AG04450 (cell line): ENCODE measurements around the gene XPA. TPM values are rescaled to one million over a fixed set of nuclear protein-coding genes. Genes with fewer than 3 reads are reported as not detected.

Experiments used
- CTCF ChIA-PET: fragments of 300-600, 350-600 bp; formaldehyde crosslinking; extraction: SDS; loops from one replicate; lab custom pipeline; 2022; ENCODE audit warnings: antibody characterized with exemption, inconsistent platforms; lab: Charles Lee
- POLR2A ChIA-PET: fragments of 350-600 bp; formaldehyde crosslinking; extraction: SDS; loops from one replicate; lab custom pipeline; 2021; ENCODE audit warnings: antibody characterized with exemption, inconsistent platforms; lab: Yijun Ruan, JAX
- DNase-seq: peaks from one replicate; pipeline ENCODE4 v3.0.0-alpha.2; 2011; ENCODE audit warnings: low read depth, low spot score
- H3K27ac ChIP-seq: one replicate; pipeline ENCODE4 v1.5.1; 2012; ENCODE audit warnings: low read depth, low read length, control low read depth
- H3K27me3 ChIP-seq: one replicate; pipeline ENCODE4 v1.6.0; 2012; ENCODE audit warnings: low read length; ENCODE audit not compliant: control insufficient read depth, insufficient read depth
- H3K4me3 ChIP-seq: 2 replicates; pipeline ENCODE4 v1.5.1; 2011; ENCODE audit warnings: mild to moderate bottlenecking, low read depth, low read length, control low read depth
- H3K9me3 ChIP-seq: 2 replicates; pipeline ENCODE4 v1.5.1; 2012; ENCODE audit warnings: low read length; ENCODE audit not compliant: control insufficient read depth, insufficient read depth
- polyA plus RNA-seq: library from polyadenylated mRNA; depleted of rRNA; stranded (reverse); fragments of >200 nt; gene quantifications from 2 replicates; pipeline ENCODE4 v1.2.3, GENCODE V29; 2011
- TF ChIP-seq, protein P1 (sequence below): IDR thresholded peaks from 2 replicates; pipeline ENCODE4 v1.5.1; 2011; ENCODE audit warnings: low read depth, low read length, control low read depth, inconsistent platforms

Gene XPA
- polyA plus RNA-seq, 1 experiment: 4.7 TPM

DNA sequence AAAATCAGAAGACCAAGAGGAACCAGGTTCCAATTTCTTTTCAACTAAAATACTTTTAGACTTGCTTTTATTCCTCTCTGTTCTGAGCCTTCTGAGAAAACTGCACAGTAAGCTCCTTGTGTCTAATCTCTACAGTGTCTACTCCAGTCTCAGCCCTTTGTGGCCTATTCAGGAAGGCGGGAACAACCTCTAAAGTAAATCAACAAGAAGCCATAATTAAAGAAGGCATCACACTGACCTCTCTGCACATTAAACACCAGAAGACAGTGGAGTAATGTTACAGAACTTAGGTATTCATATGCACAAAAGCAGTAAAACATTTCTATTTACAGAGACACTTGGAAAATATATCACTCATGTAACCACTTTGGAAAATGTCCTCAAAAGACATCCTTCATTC is 14.9 kb downstream of the XPA start:
- POLR2A ChIA-PET: no interaction called here
- CTCF ChIA-PET: interaction anchor here (1.4 kb wide), 1 partner anchor 218 kb away, joined by 3 read pairs; no protein-coding TSS in a partner anchor

DNA sequence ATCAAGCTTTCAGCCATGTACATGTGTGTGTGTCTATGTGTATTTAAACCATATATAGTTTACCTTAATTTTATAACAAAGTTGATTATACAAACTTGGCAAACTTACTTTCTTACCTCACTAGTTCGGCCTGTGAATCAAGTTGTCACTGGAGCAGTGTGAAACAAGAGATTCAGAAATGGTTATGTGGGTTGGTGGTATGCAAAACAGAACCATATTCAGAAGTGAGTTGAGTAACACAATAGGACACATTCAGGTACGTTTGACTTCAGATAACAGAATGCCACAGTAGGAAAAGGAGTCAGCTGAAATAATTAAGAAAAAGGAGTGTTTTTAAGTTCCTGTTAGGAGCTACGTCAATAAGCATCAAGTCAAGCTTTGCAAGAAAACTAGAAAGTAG is 21.5 kb downstream of the XPA start:
- H3K9me3 ChIP-seq: no peaks in the 10 kb centered on the region
- no peak overlapping the region for H3K27ac ChIP-seq
- no peak for DNase-seq
- H3K27me3 ChIP-seq: no peaks in the 10 kb centered on the region
- TF ChIP-seq, protein P1, sequence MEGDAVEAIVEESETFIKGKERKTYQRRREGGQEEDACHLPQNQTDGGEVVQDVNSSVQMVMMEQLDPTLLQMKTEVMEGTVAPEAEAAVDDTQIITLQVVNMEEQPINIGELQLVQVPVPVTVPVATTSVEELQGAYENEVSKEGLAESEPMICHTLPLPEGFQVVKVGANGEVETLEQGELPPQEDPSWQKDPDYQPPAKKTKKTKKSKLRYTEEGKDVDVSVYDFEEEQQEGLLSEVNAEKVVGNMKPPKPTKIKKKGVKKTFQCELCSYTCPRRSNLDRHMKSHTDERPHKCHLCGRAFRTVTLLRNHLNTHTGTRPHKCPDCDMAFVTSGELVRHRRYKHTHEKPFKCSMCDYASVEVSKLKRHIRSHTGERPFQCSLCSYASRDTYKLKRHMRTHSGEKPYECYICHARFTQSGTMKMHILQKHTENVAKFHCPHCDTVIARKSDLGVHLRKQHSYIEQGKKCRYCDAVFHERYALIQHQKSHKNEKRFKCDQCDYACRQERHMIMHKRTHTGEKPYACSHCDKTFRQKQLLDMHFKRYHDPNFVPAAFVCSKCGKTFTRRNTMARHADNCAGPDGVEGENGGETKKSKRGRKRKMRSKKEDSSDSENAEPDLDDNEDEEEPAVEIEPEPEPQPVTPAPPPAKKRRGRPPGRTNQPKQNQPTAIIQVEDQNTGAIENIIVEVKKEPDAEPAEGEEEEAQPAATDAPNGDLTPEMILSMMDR: no peak
- POLR2A ChIA-PET: no interaction called here
- CTCF ChIA-PET: interaction anchor here (1.1 kb wide), 1 partner anchor 225 kb away, joined by 4 read pairs; no protein-coding TSS in a partner anchor
- no peak overlapping the region for H3K4me3 ChIP-seq

More for the DNA sequence above, 14.9 kb downstream of the XPA start:
- Histone ChIP-seq H3K27me3 (no peaks in the 10 kb centered on the region), H3K27ac (no peak overlapping the region), H3K4me3 (no peak overlapping the region), H3K9me3 (no peaks in the 10 kb centered on the region)
- TF ChIP-seq, protein P1: no peak
- no peak for DNase-seq

DNA sequence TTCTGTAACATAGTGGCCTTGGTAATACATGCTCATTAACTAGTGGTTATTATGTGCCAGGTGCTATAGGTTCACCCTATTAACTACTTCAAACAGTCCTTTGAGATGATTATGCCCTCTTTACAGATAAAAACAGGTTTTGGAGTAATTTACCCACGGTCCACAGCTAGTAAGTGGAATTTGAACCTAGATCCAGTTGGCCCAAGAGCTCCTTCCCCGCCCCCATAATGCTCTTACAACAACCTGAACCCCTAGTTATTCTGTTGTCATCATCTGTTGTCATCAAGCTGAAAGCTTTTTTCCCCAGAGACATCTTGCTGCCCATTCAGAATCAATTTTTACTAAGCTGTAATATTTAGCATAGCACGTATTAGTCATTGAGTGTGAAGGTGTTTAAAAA is 23.2 kb downstream of the XPA start:
- CTCF ChIA-PET: interaction anchor here (1.7 kb wide), 1 partner anchor 227 kb away, joined by 8 read pairs; no protein-coding TSS in a partner anchor
- H3K9me3 ChIP-seq: no peaks in the 10 kb centered on the region
- TF ChIP-seq, protein P1: no peak
- no peaks in the 10 kb centered on the region for H3K27me3 ChIP-seq
- no peak overlapping the region for H3K27ac ChIP-seq
- POLR2A ChIA-PET: no interaction called here
- no peak for DNase-seq
- no peak overlapping the region for H3K4me3 ChIP-seq

DNA sequence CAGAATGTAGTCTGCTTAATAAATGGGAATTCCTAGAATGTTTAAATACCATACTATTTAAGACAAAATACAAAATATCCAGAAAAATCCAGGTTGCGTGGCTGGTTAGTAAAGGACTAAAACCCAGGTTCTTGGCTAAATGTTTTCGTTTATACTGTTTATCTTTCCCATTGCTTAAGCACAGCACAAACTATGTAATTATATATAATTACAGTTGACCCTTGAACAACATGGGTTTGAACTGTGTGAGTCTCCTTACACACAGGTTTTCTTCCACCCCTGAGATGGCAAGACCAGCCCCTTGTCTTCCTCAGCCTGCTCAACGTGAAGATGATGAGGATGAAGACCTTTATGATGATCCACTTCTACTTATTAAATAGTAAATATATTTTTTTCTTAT is 24.7 kb downstream of the XPA start:
- Histone ChIP-seq H3K4me3 (no peak overlapping the region), H3K27me3 (no peaks in the 10 kb centered on the region), H3K9me3 (no peaks in the 10 kb centered on the region), H3K27ac (no peak overlapping the region)
- TF ChIP-seq, protein P1: no peak
- ChIA-PET POLR2A (interaction anchor here (0.8 kb wide), 1 partner anchor 16 kb away, joined by 3 read pairs; no protein-coding TSS in a partner anchor), CTCF (no interaction called here)
- DNase-seq: no peak

DNA sequence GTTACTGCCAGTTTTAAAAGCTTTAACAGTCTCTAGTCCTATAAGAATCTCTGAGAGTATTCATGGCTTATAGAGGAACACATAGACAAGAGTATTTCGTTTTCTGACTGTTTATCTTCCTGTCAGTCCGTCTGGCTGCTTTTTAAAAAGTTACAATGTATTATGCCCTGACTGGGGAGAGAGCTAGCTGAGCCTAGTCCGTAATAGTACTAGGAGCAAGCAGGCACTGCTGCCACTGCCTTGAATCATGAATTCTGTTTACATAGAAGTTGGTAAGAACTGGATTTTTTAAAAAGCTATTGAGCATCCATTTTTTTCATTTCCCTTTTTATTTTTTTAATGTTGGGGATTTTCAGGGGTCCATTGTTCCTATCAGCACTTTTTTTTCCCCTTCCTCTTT is 26.6 kb downstream of the XPA start:
- CTCF ChIA-PET: interaction anchor here (1.8 kb wide), 1 partner anchor 9 kb away, joined by 4 read pairs; no protein-coding TSS in a partner anchor
- no peaks in the 10 kb centered on the region for H3K9me3 ChIP-seq
- H3K27ac ChIP-seq: no peak overlapping the region
- H3K4me3 ChIP-seq: no peak overlapping the region
- no peaks in the 10 kb centered on the region for H3K27me3 ChIP-seq
- TF ChIP-seq, protein P1: no peak
- DNase-seq: no peak
- POLR2A ChIA-PET: no interaction called here
